ENCODE measurements around the gene EBF4.

DNA sequence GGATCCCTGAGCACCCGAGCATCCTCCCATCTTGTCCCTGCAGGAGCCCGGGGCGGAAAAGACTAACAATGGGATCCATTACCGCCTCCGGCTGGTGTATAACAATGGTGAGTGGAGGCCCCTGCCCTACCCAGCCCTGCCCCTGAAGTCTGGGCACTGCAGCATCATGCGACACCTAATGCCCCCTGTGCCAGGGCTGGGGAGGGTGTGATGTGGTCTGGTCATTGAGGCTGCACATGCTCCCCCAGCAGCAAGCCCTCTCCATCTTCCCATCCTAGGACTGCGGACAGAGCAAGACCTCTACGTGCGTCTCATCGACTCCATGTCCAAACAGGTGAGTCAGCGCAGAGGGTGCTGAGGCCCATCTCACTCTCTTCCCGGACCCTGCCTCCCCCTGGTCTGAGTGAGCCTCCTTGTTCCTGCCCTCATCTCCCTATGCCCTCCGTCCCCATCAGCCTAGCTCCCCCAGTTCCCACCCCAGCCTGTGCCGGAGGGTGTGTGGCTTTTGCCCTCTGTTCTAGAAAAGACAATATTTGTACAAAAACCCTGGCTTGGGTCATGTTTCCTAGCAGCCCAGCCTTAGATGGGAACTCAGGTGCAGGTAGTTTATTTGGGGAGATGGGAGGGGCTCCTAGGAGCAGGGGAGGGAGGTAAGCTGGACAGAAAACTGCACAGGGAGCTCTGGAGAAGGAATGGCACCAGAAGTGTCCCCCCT, 13.5 kb downstream of the EBF4 start:
- TF ChIP-seq, protein P1, sequence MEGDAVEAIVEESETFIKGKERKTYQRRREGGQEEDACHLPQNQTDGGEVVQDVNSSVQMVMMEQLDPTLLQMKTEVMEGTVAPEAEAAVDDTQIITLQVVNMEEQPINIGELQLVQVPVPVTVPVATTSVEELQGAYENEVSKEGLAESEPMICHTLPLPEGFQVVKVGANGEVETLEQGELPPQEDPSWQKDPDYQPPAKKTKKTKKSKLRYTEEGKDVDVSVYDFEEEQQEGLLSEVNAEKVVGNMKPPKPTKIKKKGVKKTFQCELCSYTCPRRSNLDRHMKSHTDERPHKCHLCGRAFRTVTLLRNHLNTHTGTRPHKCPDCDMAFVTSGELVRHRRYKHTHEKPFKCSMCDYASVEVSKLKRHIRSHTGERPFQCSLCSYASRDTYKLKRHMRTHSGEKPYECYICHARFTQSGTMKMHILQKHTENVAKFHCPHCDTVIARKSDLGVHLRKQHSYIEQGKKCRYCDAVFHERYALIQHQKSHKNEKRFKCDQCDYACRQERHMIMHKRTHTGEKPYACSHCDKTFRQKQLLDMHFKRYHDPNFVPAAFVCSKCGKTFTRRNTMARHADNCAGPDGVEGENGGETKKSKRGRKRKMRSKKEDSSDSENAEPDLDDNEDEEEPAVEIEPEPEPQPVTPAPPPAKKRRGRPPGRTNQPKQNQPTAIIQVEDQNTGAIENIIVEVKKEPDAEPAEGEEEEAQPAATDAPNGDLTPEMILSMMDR (IDR thresholded peaks at IDR 0.05): no peak
- no peak for TF ChIP-seq EZH2 (IDR thresholded peaks at IDR 0.05; ENCODE audit: borderline replicate concordance, insufficient read depth, low read depth, low read length, poor library complexity, severe bottlenecking)
